Activated CD4-positive, alpha-beta T cell treated with anti-CD3 and anti-CD28 coated beads, Interleukin-10, Interleukin-2, amounts not matched to agents 100 ng/mL and 50 ng/mL, durations not matched to agents 16 hours and 8 hours (primary cell): Measurements from ENCODE around the gene OR52E4.

ENCODE experiments used
- DNase-seq: peaks from one replicate; pipeline ENCODE4 v3.0.0-alpha.2; 2020

OR52E4 gene

DNA sequence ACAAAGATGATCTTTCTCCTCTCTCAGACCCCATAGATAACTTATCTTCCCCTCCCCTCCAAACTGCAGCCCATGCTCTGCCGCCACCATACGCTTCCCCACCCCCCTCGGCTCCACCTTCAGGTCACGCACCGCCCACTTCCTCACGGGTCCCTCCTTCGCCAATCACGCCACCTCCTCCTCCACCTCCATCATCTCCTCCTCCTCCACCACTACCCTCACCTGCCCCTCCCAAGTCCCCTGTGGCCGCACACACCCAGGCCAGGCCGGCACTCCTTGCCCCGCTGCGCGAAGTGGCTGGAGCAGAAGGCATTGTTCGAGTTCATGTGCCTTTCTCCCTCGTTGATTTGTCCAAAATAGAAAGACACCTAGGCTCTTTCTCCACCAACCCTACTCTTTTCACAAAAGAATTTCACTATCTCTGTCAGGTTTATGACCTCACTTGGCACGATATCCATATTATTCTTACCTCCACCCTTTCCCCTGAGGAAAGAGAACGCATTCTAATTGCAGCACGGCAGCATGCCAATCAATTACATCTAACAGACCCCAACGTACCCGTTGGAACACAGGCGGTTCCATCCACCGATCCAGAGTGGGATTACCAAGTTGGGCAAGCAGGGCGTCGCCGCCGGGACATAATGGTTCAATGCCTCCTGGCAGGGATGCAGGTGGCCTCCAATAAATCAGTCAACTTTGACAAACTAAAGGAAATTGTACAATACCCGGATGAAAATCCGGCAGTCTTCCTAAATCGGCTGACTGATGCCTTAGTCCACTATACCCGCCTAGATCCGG lies 49.3 kb downstream of the OR52E4 start:
- no peak for DNase-seq

GRCh38 chr11:5930614-5931013 lies 50.2 kb downstream of the OR52E4 start:
- DNase-seq: no peak

GRCh38 chr11:5931061-5931460 lies 50.6 kb downstream of the OR52E4 start:
- DNase-seq: no peak

DNA sequence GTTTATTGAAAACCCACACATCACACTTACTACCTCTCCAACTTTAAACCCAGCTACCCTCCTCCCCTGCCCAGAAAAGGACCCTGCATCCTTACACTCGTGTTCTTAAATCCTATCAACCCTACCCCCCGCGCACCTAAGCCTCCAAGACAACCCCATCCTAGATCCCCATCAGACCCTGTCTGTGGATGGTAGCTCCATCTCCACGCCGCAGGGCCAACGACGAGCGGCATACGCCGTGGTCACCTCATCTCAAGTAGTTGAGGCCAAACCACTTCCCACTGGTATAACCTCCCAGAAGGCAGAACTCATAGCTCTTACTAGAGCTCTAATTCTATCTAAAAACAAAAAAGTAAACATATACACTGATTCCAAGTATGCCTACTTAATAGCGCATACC lies 52.2 kb downstream of the OR52E4 start:
- no peak for DNase-seq

GRCh38 chr11:5933116-5933515 lies 52.7 kb downstream of the OR52E4 start:
- DNase-seq: no peak
